HL-60/S4 treated with phorbol 12-myristate 13-acetate at 8.2 ng/mL for 4 days and 3 days (cell line): ENCODE measurements around the gene TRIP11.
"Not testable (repeated sequence)": the region's sequence is repeated elsewhere in the genome, so short reads cannot be mapped to it uniquely, and the experiment has no call there.

Experiments
- in situ Hi-C: fragments of 300-500 bp; cut with MboI; formaldehyde crosslinking; loops from 2 replicates; pipeline ENCODE4 v1.15.0; 2022; ENCODE audit warnings: low sequenced_read_pairs

Gene TRIP11

DNA sequence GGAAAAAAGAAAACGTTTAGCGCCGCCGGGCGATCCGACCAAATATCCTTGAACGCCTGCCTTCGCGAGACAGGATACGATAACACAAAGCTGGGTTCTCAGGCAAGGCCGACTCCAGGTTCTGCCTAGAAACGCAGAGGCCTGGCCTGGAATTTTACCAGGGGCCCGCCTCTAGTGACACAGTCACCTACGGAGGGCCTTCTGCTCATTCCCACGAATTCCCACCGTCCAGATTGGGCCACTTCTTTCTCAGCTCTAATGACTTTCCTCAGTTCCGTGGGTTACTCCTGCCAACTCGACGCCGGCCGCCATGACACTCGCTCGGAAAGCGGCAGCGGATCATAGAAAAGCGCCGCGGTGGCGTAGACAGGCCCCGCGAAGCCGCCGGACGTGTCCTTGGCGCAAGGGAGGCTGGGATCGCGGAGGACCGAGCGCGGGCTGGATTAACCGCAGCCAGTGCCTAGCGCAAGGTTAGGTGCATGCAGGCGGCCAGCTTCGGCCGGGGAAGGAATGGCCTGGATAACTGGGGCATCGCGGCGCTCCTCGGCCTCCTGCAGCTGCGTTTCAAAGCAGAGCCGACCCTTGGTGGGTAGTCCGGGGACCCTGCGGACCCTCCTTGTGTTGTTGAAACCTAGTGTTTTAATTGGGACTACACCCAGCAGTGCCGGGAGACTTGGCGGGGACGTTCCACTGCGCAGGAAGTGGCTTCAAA lies at the start of gene TRIP11:
Gene TRIP11, minus strand, starts transcription at position 341 of the 712 bp plus-strand sequence. CDS start 374 bp downstream, outside the sequence.
- in situ Hi-C loops = no loop called here

DNA sequence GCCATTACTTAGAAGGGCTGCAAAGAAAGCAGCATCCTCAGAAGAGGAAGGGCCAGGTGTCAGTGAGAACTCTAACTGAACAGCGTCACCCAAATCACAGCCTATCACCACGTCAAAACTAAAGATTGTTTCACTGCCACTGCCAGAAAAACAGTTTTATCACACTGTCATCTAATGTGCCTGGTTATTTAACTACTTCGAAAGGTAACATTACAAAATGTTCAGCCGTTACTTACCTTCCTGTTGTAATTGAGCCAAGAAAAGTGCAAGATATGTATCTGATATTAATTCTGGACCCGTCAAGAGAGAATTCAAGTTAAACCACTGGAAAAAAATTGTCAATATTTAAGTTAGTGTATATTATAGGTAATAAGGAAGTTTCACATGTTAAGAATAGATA lies 48.6 kb upstream of the TRIP11 start:
- in situ Hi-C loops = no loop called here

DNA sequence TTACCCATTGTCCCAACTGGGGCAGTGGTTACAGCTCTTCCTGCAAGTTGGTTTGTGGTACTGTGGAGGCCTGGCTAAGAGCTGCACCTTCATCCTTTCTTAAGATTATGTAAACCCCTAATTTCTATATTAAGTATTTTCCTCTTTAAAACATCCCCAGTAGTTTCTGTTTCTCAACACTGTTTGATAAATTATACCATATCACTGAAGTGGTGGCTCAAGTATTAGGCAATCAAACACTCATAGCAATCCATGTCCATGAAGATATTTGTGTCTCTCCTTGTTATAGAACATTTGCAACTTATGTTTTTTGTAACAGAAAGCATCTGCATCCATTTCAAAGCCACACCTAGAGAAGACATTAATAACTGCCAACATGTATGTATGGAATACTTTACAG lies 34.7 kb upstream of the TRIP11 start:
- in situ Hi-C loops = no loop called here

DNA sequence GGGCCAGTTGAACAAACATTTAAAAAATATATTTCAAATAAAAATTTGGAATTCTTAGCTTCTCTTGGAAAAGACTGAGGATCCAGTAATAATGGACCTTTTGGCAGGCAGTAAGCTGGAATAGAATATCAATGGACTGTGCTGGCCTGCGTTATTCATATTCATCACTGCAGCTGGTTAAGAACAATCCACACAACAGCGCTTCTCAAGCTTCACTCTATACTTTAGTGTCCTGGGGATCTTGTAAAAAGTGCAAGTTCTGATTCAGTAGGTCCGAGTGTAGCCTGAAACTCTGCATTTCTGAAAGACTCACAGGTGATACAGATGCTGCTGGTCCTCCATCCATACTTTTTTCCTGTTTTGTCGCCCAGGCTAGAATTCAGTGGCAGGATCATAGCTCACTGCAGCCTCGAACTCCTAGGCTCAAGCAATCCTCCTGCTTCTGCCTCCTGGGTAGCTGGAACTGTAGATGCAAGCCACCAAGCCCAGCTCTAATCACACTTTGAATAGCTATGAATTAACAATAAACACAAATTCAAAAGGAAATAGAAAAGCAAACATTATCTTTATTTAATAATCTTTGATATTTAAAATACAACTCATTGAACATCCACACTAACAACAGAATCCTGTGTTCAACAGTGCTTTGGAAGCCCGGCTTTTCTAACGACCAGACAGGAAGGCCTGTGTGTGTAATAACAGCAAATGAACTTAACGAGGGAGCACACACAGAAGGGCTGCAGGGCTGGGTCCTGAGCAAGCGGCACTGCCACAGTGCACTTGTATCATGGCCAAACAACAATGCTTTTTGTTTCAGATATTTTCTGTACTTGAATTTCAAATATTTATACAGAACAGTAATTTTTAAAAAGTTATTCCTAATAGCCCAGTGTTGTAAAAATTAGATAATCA lies 18.4 kb upstream of the TRIP11 start:
- in situ Hi-C loops = no loop called here

DNA sequence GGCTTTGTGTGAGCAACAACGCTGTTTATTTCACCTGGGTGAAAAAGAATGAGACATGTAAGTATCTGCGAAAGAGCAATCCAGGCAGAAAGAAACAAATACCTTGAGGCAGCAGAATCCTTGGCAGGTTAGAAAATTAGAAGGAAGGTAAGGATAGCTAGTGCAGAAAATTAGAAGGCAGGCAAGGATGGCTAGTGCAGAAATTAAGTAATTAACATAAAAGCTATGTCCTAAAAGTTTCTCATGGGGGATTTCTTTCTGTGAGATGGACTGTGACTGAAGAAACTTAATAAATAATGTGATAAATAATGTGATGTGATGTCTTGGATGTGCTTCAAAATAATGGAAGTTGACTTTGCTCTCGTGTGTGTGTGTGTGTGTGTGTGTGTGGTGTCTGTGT lies 9.9 kb upstream of the TRIP11 start:
- in situ Hi-C loops = no loop called here

DNA sequence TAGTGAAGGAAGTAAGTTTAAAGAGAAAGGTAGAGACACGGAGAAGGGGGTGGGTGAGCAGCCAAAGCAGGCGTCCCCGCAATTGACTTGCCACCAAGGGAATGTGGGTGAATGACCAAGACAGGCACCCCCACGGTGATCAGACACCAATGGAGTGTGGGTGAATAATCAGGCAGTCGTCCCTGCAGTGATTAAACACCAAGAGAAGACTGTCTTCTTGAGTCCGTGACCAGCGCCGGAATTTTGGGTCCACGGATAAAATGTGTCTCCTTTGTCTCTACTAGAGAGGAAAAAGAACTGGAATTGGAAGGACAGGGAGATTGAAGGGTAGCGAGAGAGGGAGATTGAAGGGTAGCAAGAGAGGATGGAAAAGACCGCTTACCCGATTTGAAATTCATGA lies 9.4 kb upstream of the TRIP11 start:
- in situ Hi-C loops = not testable (repeated sequence)

DNA sequence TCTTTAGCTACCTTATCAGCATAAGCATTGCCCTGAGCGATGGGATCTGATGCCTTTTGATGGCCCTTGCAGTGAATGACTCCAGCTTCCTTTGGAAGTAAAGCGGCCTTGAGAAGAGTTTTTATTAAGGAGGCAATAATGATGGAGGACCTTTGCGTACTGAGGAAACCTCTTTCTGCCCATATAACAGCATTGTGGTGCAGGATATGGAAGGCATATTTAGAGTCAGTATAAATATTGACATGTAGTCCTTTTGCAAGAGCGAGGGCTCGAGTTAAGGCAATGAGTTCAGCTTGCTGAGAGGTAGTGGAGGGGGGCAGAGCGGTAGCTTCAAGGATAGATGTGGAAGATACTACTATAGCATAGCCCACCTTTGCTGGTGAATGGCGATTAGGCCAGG lies 6.0 kb upstream of the TRIP11 start:
- in situ Hi-C loops = not testable (repeated sequence)

DNA sequence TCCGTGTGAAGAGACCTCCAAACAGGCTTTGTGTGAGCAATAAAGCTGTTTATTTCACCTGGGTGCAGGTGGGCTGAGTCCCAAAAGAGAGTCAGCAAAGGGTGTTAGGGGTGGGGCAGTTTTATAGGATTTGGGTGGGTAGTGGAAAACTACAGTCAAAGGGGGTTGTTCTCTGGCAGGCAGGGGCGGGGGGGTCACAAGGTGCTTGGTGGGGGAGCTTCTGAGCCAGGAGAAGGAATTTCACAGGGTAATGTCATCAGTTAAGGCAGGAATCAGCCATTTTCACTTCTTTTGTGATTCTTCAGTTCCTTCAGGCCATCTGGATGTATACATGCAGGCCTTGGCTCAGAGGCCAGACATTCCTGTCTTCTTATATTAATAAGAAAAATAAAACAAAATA lies 1.9 kb upstream of the TRIP11 start:
- in situ Hi-C loops = not testable (repeated sequence)

DNA sequence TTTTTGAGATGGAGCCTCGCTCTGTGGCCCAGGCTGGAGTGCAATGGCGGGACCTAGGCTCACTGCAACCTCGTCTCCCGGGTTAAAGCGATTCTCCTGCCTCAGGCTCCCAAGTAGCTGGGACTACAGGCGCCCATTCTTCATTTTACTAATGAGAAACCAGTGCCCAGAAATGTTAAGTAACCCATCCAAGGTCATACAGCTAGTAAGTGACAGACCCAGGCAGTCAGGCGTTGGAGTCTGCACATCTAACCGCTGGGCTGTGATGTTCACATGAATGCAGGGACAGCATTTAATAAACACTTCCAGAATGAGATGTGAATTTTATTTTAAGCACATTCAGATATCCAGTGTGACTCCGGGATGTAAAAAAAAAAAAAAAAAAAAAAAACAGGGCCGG lies 1.3 kb upstream of the TRIP11 start:
- in situ Hi-C loops = no loop called here

DNA sequence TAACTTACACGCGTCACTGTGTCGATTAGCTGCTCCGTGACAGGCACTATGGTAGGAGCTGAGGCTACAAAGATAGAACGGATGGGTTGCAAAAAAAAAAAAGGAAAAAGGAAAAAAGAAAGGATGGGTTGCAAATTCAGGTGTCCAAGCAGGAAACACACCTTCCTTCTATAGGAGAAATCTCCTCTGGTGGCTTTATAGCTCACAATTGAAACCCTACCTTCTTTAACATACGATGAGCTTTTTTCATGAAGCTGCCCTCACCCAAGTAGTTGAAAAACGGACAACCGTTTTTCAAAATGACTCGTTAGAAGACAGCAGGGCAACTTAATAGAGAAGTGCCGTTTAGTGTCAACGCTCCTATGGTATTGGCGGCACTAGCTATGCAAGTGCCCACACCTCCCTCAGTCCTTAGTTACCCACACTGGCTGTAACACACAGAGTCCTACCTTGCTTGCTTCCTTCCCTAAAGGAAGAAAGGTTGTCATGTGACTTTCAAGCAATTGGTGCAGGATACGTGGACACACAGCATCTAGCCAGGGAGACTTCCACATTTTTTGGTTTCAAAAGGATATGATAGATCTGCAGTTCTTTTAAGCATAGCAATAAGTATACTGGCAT lies 682 bp upstream of the TRIP11 start:
- in situ Hi-C loops = no loop called here

DNA sequence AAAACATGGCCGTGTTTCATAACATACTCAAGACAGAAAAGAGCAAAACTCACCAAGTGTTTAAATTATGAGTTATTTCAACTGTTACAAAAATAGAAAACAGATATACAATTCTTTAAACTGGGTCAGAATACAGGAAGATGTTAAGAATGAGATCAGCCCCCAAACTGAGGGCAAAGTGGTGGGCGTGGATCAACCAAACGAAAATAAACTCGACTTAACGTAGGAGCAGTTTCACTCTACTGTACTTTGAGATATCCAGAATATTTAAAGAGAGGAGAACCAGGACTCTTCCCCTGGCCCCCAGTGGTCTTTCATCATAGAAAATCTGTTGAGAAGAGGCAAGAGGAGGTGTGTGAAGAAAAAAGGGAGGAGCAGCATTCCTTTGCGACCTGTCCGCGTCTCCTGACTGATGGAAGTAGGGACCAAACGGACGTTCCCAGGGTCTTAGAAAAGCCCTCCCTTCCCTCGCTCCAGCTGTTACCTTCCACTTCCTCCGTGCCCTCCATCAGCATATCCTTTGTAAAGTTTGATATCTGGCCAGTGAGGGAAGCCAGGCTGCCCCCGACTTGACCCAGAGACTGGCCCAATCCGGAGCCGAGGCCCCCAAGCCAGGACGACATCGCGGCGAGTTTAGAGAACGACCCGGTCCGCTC lies 668 bp downstream of the TRIP11 start:
- in situ Hi-C loops = no loop called here

DNA sequence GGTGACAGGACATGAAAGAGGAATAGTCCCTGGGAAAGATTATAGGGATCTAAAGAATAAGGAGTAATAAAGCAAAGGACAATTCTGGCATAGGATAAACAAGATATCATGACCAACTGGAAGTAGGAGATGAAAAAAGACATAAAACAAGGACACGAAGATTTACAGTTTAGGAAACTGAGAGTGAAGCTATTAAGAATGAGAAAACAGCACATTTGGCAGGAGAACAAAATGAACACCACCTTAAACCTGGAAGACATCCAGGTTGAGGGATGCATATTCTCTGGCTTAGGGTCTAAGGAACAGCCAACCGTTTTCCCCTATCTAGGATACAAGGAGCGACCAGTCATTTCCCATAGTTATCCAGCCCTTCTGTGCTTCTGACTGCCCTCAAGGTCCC lies 1.9 kb downstream of the TRIP11 start:
- in situ Hi-C loops = no loop called here

DNA sequence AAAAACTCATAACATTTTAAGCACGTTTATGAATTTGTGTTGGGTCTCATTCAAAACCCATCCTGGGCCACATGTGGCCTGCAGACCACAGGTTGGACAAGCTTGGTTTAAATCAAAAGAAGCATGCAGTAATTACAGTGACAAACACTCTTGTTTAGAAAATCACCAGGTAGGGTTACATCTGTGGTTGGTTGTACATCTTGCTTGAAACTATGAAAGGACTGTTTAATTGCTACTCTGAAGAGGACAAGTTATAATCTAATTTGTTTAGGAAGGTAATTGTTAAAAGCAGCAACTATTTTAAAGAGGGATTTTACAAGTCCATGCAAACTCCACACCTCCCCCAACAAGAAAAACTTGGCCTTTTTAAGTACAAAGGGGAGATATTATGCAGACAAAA lies 4.0 kb downstream of the TRIP11 start:
- in situ Hi-C loops = no loop called here

DNA sequence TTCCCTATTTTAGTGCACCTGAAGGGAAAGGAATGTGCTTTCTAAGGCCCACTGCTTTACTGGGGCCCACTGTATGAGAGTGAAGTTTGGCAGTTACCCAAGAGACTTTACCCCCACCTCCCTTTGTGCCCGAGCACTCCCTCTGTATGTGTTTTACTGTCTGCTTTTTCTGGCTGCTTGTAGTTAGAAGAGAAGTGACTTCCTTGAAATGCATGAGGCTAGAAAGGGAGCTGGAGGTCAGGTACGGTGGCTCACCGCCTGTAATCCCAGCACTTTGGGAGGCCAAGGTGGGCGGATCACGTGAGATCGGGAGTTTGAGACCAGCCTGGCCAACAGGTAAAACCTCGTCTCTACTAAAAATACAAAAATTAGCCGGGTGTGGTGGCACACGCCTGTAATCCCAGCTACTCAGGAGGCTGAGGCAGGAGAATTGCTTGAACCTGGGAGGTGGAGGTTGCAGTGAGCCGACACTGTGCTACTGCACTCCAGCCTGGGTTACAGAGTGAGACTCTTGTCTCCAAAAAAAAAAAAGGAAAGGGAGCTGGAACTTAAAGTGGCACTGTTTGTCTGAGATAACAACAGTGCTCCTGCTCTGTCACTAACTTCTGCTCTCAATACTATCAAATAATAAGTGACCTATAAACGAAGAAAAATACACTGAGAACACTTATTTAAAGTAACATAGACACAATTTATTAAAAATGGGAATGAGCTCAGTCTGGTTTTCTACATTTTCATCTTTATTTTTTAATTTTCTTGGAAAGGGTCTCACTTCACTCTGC lies 5.8 kb downstream of the TRIP11 start:
- in situ Hi-C loops = no loop called here

DNA sequence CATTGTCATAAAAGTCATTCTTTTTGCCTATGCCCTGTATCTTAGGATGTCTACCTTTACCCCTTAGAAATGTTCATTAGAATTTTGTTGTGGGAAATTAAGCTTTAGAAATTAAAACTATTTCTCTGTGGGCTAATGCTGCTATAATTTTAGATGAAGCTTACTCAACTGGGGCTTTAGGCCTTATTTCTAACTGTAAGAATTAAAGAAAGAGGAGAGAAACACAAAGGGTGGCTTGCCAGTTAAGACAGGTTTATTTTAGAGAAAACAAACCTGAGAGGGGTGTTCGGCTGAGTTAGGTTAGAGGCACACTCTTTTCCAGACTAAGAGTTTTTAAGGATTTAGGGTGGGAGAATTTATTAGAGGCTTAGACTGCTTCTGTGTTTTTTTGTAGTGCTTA lies 6.4 kb downstream of the TRIP11 start:
- in situ Hi-C loops = no loop called here

DNA sequence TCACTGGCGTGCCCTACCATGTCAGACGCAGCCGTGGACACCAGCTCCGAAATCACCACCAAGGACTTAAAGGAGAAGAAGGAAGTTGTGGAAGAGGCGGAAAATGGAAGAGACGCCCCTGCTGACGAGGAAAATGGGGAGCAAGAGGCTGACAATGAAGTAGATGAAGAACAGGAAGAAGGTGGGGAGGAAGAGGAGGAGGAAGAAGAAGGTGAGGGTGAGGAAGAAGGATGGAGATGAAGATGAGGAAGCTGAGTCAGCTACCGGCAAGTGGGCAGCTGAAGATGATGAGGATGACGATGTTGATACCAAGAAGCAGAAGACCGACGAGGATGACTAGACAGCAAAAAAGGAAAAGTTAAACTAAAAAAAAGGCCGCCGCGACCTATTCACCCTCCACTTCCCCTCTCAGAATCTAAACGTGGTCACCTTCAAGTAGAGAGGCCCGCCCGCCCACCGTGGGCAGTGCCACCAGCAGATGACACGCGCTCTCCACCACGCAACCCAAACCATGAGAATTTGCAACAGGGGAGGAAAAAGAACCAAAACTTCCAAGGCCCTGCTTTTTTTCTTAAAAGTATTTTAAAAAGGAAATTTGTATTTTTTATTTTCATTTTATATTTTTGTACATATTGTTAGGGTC lies 13.2 kb downstream of the TRIP11 start:
- in situ Hi-C loops = no loop called here

DNA sequence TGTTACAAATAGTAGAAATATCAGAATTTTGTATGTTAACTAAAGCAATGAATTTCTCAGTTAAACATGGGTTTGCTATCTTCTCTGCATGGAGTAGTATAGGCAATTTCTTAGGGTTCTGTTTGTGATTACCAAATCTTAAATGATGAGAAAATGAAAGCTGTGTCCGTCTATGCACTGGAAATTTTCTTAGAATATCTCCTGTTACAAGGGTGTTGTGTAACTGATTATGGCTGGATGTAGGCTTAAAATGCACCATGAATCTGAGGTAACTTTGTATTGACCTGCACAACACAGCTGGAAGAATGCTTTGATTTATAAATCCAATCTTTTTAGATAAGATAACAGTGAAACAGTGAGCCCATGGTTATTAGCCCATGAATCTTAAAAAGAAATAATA lies 17.8 kb downstream of the TRIP11 start:
- in situ Hi-C loops = no loop called here

DNA sequence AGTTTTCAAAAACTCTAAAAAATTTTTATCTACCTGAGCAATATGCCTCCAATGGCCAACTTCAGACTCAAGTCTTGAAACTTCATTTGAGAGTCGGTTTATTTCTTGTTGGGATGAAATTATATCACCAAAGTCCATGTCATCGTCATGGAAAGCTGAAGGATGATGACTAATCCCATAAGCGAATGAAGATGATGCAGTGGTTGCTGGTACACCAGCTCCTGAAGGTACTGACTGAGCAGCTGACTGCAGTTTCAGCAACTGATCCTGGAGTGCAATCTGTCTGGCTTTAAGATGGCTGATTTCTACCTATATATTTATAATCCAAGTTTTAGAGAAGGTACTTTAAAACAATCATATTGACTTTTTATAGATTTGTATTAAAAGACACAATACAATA lies 18.3 kb downstream of the TRIP11 start:
- in situ Hi-C loops = no loop called here

DNA sequence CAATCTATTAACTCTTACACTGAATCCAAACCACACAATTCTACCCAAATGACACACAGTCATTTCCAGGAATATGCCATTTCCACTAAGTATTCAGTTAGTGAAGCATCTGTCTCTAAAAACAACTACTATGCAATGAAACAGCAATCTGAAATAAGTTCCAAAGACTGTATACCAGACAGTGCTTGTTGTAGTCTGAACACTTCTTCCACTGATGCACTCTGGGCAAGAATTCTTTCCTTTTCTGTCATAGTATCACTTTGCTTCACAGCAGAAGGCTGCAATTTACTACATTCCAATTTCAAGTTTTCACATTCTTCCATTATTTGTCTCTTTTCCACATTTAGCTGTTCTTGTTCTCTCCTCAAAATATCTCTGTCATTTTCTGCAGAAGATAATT lies 25.8 kb downstream of the TRIP11 start:
- in situ Hi-C loops = no loop called here

DNA sequence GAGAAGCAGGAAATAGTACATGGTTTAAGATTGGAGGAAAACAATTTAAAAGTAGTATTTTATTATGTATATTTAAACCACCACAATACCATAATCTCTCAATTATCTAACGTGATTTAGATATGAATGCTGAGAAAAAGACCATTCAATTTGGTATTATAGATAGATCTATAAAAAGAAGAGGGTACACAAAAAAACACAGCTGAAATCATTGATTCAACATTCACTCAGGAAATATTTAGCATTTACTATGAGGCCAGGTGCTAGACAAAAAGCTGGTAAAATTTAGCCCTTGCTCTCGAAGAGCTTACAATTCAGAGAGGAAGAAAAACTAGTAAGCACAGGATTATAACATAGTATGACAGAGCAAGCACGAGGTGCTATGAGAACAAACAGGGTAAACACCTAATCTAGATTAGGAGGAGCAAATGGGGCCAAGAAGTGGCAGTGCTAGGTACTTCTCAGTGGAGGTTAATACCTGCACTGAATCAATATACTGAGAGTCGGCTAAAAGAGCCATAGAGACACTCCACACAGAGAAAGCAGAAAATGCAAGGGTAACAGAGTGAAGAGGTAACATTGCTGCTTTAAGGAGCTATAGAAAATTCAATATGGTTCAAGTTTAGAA lies 27.6 kb downstream of the TRIP11 start:
- in situ Hi-C loops = no loop called here
